ENCODE results near the gene IDI2.
"Not testable (repeated sequence)": the region's sequence is repeated elsewhere in the genome, so short reads cannot be mapped to it uniquely, and the experiment has no call there.

Gene IDI2

GRCh38 chr10:1011696-1012095 is 14.0 kb downstream of the IDI2 start:
- no peak overlapping the region for H2AFZ ChIP-seq
- no peak for TF ChIP-seq CTCF (IDR thresholded peaks at IDR 0.05)
- H3K4me2 ChIP-seq (ENCODE audit: low read length), result no peak overlapping the region
- H3K79me2 ChIP-seq, result no peaks in the 10 kb centered on the region
- no peaks in the 10 kb centered on the region for H3K36me3 ChIP-seq (ENCODE audit: control insufficient read depth, insufficient read depth, low read length)
- no peak overlapping the region for H3K4me3 ChIP-seq (ENCODE audit: low read depth, low read length)
- H3K9ac ChIP-seq, result no peak overlapping the region
- H3K27ac ChIP-seq, result no peak overlapping the region
- no peaks in the 10 kb centered on the region for H3K4me1 ChIP-seq
- no peaks in the 10 kb centered on the region for H3K27me3 ChIP-seq (ENCODE audit: control insufficient read depth, insufficient read depth, low read length)
- no peaks in the 10 kb centered on the region for H3K9me3 ChIP-seq (ENCODE audit: control insufficient read depth, low read length)

GRCh38 chr10:1010703-1011102 is 15.0 kb downstream of the IDI2 start:
- Histone ChIP-seq H3K4me3 (ENCODE audit: low read depth, low read length) (no peak overlapping the region), H3K4me2 (ENCODE audit: low read length) (no peak overlapping the region), H3K27ac (no peak overlapping the region), H3K4me1 (no peaks in the 10 kb centered on the region), H3K27me3 (ENCODE audit: control insufficient read depth, insufficient read depth, low read length) (no peaks in the 10 kb centered on the region), H3K36me3 (ENCODE audit: control insufficient read depth, insufficient read depth, low read length) (no peaks in the 10 kb centered on the region), H3K9ac (no peak overlapping the region), H3K79me2 (no peaks in the 10 kb centered on the region), H3K9me3 (ENCODE audit: control insufficient read depth, low read length) (no peaks in the 10 kb centered on the region), H2AFZ (no peak overlapping the region)
- TF ChIP-seq CTCF (IDR thresholded peaks at IDR 0.05), result no peak

GRCh38 chr10:1009947-1010346 is 15.7 kb downstream of the IDI2 start:
- not testable (repeated sequence) for H3K9ac ChIP-seq; H3K79me2 ChIP-seq; H3K27ac ChIP-seq; H3K9me3 ChIP-seq (ENCODE audit: control insufficient read depth, low read length); H3K27me3 ChIP-seq (ENCODE audit: control insufficient read depth, insufficient read depth, low read length); H3K4me1 ChIP-seq; H2AFZ ChIP-seq; H3K36me3 ChIP-seq (ENCODE audit: control insufficient read depth, insufficient read depth, low read length); H3K4me3 ChIP-seq (ENCODE audit: low read depth, low read length); H3K4me2 ChIP-seq (ENCODE audit: low read length)

- TF ChIP-seq CTCF (IDR thresholded peaks at IDR 0.05), result no peak
- Histone ChIP-seq H3K9ac (no peak overlapping the region), H3K36me3 (ENCODE audit: control insufficient read depth, insufficient read depth, low read length) (no peaks in the 10 kb centered on the region)
Measured at GRCh38 chr10:1009071-1009494, 16.6 kb downstream of the IDI2 start.

GRCh38 chr10:1007583-1007982 is 18.1 kb downstream of the IDI2 start:
- no peak overlapping the region for H3K9ac ChIP-seq
- no peaks in the 10 kb centered on the region for H3K27me3 ChIP-seq (ENCODE audit: control insufficient read depth, insufficient read depth, low read length)
- H3K4me1 ChIP-seq, result no peaks in the 10 kb centered on the region
- H3K36me3 ChIP-seq (ENCODE audit: control insufficient read depth, insufficient read depth, low read length), result peaks cover 4% of the 10 kb centered on the region
- no peak overlapping the region for H2AFZ ChIP-seq
- H3K4me3 ChIP-seq (ENCODE audit: low read depth, low read length), result no peak overlapping the region
- H3K4me2 ChIP-seq (ENCODE audit: low read length), result no peak overlapping the region
- TF ChIP-seq CTCF (IDR thresholded peaks at IDR 0.05), result no peak
- no peaks in the 10 kb centered on the region for H3K9me3 ChIP-seq (ENCODE audit: control insufficient read depth, low read length)
- H3K79me2 ChIP-seq, result peaks cover 18% of the 10 kb centered on the region
- H3K27ac ChIP-seq, result no peak overlapping the region

More at GRCh38 chr10:1009071-1009494, 16.6 kb downstream of the IDI2 start:
- H3K79me2 ChIP-seq, result peaks cover 8% of the 10 kb centered on the region
- no peak overlapping the region for H3K4me2 ChIP-seq (ENCODE audit: low read length)
- H3K9me3 ChIP-seq (ENCODE audit: control insufficient read depth, low read length), result no peaks in the 10 kb centered on the region
- no peak overlapping the region for H3K27ac ChIP-seq
- no peaks in the 10 kb centered on the region for H3K4me1 ChIP-seq
- no peak overlapping the region for H3K4me3 ChIP-seq (ENCODE audit: low read depth, low read length)
- no peaks in the 10 kb centered on the region for H3K27me3 ChIP-seq (ENCODE audit: control insufficient read depth, insufficient read depth, low read length)
- no peak overlapping the region for H2AFZ ChIP-seq
